Neutrophil (primary cell): Measurements from ENCODE around the gene CCNQ.

Experiments used
- H3K27ac ChIP-seq: fragments of 200-600 bp; sonication (generic); 2 replicates; pipeline ENCODE4 v1.5.1; 2016; ENCODE audit warnings: mild to moderate bottlenecking, moderate library complexity
- H3K27me3 ChIP-seq: fragments of 200-600 bp; sonication (generic); 2 replicates; pipeline ENCODE4 v1.6.0; 2016; ENCODE audit warnings: mild to moderate bottlenecking
- H3K36me3 ChIP-seq: fragments of 200-600 bp; sonication (generic); 2 replicates; pipeline ENCODE4 v1.5.1; 2017
- H3K4me1 ChIP-seq, 2 experiments: fragments of 200-600 bp in 1 of 2; sonication (generic) in 1 of 2; 1 replicate in 1 of 2; 2 replicates in 1 of 2; pipeline versions ENCODE4 v1.5.1 to v1.6.1; 2013 to 2016; ENCODE audit warnings: low read depth in 1 of 2, low read length in 1 of 2, mild to moderate bottlenecking in 1 of 2, moderate library complexity in 1 of 2; ENCODE audit not compliant: control insufficient read depth in 1 of 2, insufficient read depth in 1 of 2
- H3K4me3 ChIP-seq, 2 experiments: fragments of 200-600 bp in 1 of 2; sonication (generic) in 1 of 2; 1 replicate in 1 of 2; 2 replicates in 1 of 2; pipeline ENCODE4 v1.5.1; 2013 to 2016; ENCODE audit warnings: low read depth in 1 of 2, low read length in 1 of 2, mild to moderate bottlenecking in 1 of 2, moderate library complexity in 1 of 2
- H3K9me3 ChIP-seq: fragments of 200-600 bp; sonication (generic); 2 replicates; pipeline ENCODE4 v1.5.1; 2016
- TF ChIP-seq, protein P1 (sequence below): fragments of 200-600 bp; sonication (generic); IDR thresholded peaks from 2 replicates; pipeline ENCODE4 v1.5.1; 2016; ENCODE audit warnings: antibody characterized with exemption

CCNQ gene

DNA sequence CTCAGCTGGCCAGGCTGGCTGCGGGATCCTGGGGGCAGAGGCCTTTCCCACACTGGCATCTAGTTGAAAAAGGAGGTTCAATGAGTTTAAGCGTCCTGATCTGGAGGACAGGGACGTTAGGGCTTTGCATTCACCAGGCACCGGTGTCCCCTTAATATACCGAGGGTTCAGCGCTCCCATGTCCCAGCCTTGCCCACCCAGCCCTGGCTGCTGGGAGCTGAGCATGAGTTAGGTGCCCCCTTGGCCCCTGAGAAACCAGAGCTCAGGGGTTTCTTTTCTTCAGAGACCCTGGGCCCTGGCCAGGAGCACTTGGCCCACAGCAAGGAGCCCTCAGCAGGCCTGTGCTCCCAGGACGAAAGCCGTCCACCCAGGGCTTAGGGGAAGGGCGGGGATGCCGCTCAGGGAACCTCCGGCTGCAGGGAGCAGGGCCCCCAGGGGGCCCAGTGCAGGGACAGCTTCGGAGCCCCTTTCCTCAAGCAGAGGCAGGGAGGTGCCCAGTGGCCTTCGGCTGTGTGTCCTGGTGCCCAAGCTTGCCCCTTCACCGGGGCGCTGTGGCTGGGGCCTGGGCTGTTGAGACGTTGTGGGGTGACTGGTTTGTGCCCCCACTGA lies 27.2 kb upstream of the CCNQ start:
- no peaks in the 10 kb centered on the region for H3K4me1 ChIP-seq
- H3K9me3 ChIP-seq: no peaks in the 10 kb centered on the region
- no peaks in the 10 kb centered on the region for H3K36me3 ChIP-seq
- no peak overlapping the region for H3K4me3 ChIP-seq
- H3K27me3 ChIP-seq: no peaks in the 10 kb centered on the region
- TF ChIP-seq, protein P1, sequence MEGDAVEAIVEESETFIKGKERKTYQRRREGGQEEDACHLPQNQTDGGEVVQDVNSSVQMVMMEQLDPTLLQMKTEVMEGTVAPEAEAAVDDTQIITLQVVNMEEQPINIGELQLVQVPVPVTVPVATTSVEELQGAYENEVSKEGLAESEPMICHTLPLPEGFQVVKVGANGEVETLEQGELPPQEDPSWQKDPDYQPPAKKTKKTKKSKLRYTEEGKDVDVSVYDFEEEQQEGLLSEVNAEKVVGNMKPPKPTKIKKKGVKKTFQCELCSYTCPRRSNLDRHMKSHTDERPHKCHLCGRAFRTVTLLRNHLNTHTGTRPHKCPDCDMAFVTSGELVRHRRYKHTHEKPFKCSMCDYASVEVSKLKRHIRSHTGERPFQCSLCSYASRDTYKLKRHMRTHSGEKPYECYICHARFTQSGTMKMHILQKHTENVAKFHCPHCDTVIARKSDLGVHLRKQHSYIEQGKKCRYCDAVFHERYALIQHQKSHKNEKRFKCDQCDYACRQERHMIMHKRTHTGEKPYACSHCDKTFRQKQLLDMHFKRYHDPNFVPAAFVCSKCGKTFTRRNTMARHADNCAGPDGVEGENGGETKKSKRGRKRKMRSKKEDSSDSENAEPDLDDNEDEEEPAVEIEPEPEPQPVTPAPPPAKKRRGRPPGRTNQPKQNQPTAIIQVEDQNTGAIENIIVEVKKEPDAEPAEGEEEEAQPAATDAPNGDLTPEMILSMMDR: no peak
- no peak overlapping the region for H3K27ac ChIP-seq

DNA sequence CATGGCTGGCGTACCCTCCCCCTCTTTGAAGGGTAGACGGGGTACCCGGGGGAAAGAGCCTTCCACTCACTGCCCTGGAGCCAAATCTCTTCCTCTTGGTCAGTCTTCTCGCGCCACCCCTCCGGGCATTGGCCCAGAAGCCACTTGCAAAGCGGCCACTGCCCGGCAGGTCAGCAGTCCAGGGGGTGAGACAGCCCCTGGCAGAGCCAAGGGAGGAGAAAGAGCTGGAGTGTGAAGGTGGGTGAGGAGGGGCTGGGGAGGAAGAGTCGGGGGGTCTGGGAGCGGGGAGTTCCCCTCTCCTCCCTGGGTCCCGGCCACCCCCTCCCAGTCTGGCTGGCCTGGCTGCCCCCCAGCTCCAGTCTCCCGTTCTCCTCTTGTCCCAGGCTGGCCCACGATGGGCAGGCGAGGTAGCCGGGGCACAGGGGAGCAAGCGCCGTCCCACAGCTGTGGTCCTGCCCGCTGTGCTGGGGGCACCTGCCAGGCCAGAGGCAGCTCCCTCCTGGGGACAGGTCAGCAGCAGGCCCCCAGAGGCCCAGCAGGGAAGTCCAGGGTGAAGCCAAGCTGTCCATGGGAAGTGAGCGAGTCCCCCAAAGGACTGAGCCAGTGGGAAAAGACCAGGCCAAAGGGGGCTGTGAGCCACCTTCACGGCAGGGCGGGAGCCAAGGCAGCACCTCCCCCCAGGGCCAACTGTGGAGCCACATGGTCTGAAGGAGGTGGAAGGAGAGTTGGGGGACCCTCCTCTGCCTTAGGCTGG lies 26.5 kb upstream of the CCNQ start:
- no peak overlapping the region for H3K27ac ChIP-seq
- H3K4me3 ChIP-seq: no peak overlapping the region
- no peaks in the 10 kb centered on the region for H3K36me3 ChIP-seq
- no peaks in the 10 kb centered on the region for H3K4me1 ChIP-seq
- no peaks in the 10 kb centered on the region for H3K9me3 ChIP-seq
- H3K27me3 ChIP-seq: no peaks in the 10 kb centered on the region
- TF ChIP-seq, protein P1: no peak

DNA sequence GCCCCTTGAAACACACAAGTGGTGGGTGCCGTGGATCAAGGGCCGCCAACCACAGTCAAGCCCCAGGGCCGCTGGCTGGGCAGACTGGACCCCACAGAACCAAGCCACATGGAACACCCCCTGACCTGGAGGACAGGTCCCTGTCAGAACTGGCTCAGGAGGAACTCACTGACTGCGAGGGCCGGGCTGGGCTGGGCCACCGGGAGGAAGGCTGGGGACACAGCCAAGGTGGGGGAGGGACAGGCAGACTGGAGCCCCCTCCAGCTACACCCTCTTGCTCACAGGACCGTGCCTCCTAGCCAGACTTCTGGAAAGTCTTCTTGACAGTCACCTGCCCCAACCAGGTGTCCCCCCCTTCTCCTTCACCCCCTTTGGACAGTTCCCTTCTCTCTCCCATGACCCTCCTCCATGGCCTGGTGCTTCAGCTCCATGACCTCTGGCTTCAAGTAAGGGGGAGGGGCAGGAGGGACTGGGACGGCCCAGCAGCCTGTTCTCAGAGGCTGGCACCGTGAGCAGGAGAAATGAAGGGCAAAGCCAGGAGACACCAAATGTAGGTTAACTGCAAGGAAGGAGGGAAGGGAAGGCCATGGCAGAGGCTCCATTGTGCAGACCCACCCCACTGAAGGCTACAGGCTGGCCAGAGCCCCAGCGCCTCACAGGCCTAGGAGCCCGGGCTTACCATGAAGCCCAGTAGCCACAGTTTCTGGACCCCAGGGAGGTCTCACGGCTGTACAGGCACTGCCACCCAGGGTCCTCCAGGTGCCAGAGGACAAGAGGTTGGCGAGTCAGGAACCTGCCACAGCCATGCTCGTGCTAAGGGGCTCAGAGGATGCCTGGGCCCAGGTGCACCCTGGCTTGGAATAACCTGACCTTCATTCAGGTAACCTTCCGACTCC lies 25.5 kb upstream of the CCNQ start:
- H3K27me3 ChIP-seq: no peaks in the 10 kb centered on the region
- H3K27ac ChIP-seq: no peak overlapping the region
- H3K9me3 ChIP-seq: no peaks in the 10 kb centered on the region
- TF ChIP-seq, protein P1: no peak
- H3K36me3 ChIP-seq: no peaks in the 10 kb centered on the region
- H3K4me1 ChIP-seq: no peaks in the 10 kb centered on the region
- H3K4me3 ChIP-seq: no peak overlapping the region

DNA sequence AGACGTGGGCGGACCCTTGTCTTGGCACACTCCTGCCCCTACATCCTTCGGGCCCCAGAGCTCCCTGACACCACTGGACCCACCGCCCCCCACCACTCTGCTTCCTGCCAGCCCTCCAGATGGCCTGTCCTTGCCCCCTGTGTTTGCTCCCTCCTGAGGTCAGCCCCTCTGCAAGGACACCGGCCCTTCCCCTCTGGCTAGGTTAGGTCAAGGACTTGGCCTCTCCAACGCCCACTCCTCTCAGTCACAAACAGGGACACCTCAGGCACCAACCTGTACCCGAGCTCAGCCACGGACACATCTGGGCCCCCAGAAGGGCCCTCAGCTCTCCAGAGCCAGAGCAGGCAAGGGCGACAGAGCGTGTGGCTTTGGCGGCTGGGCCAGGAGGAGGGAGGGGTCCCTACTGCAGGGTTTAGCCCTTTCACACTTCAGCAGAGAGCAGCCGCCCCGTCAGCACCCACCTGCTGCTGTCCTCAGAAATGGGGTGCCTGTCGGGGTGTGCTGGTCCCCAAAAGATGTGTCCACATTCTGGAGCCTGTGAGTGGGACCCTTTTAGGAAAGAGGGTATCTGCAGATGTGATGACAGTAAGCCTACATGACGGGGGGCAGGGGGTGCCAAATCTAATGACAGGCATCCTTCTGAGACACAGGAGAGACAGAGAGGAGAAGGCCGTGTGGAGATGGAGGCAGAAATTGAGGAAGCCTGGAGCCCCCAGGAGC lies 24.5 kb upstream of the CCNQ start:
- no peaks in the 10 kb centered on the region for H3K9me3 ChIP-seq
- no peaks in the 10 kb centered on the region for H3K4me1 ChIP-seq
- H3K36me3 ChIP-seq: no peaks in the 10 kb centered on the region
- peaks cover 3% of the 10 kb centered on the region for H3K27me3 ChIP-seq
- TF ChIP-seq, protein P1: no peak
- no peak overlapping the region for H3K4me3 ChIP-seq
- H3K27ac ChIP-seq: no peak overlapping the region

DNA sequence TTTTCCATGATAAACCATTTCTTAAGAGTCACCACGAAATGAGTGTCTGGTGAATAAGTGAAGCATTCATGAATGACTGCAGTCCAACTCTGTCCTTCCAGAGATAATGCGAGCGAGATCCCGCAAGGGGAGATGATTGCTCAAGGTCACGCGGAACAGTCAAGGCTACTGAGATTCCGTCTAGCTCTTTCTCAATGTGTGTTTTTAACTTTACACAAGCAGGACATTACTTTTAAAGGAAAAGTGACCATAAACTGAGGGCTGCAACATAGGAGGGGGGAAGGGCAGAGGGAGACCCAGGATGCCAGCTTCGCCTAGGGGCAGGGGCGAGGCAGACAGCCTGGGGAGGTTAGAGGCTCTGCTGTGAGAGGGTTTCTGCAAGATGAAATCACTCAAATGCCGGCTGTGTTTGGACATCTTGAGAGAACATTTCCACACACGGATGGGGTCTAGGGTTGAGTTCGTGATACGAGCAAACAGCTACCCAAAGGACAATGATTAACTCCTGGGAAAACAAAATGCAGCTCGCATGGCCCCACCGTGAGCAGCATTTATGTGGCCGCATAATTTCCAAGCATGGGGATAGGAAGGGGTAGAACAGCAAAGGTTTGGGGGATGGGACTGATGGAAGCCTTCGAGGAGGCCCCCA lies 23.8 kb upstream of the CCNQ start:
- Histone ChIP-seq H3K27me3 (peaks cover 10% of the 10 kb centered on the region), H3K9me3 (no peaks in the 10 kb centered on the region), H3K4me1 (no peaks in the 10 kb centered on the region), H3K27ac (no peak overlapping the region), H3K36me3 (no peaks in the 10 kb centered on the region), H3K4me3 (no peak overlapping the region)
- TF ChIP-seq, protein P1: no peak
